NCI-H1048 (cell line): ENCODE data around the gene VIPR1.

Experiments used
- DNase-seq: peaks from one replicate; lab custom pipeline; 2025; lab: John Stamatoyannopoulos, UW

Gene VIPR1

DNA sequence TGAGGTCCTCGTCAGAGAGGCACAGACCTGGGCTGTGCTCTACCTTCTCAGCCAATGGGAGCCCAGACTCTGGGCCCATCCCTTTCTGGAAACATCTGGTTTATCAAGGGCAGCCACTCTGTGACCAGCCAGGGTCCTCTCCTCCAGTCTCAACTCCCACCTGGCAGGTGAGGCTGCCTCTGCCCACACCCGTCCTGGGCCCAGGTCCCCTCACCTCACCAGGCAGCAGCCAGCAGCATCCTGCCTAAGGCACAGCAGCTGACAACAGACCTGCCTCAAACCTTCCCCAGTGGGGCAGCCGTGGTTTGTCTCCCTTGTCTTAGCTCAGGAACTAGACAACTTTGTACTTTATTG lies 8.7 kb upstream of the VIPR1 start:
- DNase-seq = no peak

DNA sequence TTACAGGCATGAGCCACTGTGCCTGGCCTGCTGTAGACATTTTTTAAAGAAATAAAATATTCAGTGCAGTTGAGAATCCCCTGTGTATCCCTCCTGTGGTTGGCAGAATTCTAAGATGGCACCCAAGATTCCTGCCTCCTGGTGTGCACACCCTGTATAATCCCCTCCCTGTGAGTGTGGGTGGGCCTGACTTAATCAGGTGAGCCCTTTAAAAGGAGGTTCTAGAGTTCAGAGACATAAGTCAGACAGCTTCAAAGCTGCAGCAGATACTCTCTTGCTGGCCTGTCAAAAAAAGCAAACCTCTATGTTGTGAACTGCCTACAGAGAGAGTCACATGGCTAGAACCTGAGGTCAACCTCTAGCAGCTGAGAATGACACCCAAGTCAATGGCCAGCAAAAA lies 7.0 kb upstream of the VIPR1 start:
- no peak for DNase-seq

DNA sequence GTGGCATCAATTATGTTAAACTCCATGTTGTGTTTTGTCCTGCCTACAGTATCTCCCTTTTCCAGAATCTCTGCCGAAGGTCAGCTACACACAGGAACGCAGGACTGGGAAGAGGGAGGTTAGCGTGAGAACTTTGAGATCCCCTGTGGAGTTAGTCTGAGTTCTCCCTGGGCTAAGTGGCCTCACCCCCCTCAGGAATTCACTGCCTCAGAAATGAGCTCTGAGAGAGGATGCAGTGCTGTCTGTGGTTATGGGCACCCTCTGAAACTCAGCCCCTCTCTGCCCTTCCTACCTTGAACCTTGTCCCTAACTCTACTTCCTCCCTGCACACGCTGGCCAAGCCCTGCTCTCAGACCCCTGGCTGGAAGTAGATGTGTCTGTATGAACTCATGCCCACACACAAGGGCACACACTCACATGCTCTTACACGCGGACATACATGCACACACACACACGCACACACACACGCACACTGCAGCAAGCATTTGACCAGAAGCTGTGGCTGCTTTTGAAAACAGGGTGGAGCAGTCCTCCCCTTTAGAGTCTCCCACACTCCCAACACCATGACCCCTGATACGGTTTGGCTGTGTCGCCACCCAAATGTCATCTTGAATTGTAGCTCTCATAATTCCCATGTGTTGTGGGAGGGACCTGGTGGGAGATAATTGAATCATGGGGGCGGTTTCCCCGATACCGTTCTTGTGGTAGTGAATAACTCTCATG lies 5.3 kb upstream of the VIPR1 start:
- no peak for DNase-seq

DNA sequence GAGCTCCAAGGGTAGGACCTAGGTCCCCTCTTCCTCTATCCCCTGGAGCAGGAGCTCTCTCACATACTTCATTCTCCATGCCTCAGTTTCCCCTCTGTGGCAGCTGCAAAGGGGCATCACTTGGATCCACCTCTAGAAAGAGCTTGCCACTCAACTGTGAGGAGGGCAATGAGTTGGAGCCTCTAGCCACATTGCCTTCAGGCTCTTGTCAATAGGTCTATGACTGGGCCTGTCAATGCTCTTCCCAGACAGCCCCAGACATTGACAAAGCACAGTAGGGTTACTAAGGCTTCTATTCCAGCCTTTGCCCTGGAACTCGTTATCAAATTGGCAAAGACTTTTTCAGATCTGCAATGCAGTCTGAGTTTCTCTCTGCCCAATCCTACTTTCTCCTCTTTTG lies 4.4 kb upstream of the VIPR1 start:
- no peak for DNase-seq

- no peak for DNase-seq
These were observed 3.5 kb upstream of the VIPR1 start for GRCh38 chr3:42498791-42499477.

DNA sequence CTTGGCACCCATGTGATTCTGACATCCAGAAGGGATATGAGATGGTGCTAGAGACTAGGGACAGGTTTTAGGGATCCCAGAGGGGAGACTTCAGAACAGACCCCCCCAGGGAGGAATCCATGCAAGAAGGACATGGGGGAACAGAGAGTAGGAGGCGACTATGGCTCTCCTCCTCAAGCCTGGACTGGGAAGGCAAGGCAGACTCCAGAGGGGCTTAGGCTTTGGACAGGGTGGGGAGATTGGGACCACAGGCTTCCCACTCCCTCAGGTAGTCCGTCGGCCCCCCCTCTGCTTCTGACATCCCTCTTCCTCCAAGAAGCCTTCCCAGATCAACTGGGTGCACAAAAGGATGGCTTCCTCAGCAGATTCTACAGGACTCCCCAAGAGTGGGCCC lies 3.0 kb upstream of the VIPR1 start:
- no peak for DNase-seq

DNA sequence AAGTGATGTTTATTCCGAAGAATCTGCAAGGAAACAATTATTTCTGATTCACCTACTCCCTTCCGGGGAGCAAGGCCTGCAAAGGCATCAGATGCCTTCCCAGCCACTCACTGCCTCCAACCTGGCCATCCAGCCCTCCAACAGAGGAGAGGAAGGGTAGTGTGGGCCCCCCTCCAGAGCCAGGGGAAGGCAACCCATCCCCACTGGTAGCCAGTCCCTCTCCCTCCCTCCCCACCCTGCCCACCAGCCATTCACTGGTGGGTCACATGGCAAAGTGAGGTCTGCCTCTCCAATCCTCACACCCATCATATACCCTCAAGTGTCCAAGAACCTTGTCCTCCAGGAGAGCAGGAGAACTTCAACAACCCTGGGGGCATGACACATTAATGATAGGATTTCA lies 2.4 kb upstream of the VIPR1 start:
- DNase-seq = no peak

DNA sequence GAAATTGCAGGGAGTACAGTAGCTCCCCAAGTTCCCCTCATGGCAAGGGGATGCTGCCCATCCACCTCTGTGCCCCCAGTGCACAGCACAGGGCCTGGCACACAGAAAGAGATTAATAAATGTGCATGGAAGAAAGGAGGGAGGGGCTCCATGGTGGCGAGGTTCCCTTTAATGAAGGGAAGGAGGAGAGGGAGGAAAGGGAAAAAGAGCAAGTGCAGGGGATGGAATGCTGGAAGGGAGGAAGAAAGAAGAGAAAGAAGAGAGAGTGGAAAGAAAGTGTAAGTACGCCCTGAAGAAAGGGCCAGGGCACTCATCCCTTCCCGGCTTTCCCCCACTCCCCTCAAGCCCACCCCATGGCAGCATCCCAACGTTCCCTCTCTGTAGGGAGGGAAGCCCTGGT lies 1.5 kb upstream of the VIPR1 start:
- DNase-seq = no peak

- no peak for DNase-seq
These were observed 1.1 kb upstream of the VIPR1 start for GRCh38 chr3:42501321-42501680.

DNA sequence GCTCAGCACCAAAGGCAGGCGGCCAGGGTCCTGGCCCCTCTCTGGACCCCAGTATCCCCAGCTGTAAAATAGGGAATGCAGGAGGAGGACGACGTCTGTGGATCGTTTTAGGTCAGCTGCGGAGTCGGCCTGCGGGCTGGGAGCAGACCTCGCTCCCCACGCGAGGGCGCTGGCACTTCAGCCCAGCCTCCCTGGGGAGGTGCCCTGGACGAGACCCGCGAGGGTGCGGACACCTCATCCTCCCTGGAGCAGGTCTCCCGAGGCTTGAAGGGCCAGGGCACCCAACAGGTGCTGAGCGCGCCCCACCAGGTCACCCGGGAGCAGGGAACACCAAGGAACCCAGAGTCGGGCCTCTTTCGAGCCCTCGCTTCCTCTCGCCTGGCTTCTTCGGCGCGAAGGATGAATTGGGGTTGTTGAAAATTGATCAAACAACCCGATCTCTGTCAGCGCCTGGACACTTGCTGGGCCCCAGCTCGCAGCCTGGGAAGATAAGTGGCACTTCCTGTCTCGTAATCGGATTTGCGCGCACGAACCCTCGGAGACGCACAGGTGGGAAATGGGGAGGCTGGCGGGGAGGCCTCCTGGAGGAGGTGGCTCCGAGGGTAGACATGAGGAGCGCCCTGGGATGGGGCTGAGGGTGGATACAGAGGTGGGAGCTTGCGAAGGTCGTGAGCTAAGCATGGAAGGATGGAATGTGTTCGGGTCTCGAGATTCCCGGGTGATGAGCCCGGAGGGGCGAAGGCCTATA lies 588 bp upstream of the VIPR1 start:
- DNase-seq = no peak

- no peak for DNase-seq
These were observed 945 bp downstream of the VIPR1 start for GRCh38 chr3:42503251-42503924.

- DNase-seq = no peak
These were observed 1.5 kb downstream of the VIPR1 start for GRCh38 chr3:42503957-42504333.

DNA sequence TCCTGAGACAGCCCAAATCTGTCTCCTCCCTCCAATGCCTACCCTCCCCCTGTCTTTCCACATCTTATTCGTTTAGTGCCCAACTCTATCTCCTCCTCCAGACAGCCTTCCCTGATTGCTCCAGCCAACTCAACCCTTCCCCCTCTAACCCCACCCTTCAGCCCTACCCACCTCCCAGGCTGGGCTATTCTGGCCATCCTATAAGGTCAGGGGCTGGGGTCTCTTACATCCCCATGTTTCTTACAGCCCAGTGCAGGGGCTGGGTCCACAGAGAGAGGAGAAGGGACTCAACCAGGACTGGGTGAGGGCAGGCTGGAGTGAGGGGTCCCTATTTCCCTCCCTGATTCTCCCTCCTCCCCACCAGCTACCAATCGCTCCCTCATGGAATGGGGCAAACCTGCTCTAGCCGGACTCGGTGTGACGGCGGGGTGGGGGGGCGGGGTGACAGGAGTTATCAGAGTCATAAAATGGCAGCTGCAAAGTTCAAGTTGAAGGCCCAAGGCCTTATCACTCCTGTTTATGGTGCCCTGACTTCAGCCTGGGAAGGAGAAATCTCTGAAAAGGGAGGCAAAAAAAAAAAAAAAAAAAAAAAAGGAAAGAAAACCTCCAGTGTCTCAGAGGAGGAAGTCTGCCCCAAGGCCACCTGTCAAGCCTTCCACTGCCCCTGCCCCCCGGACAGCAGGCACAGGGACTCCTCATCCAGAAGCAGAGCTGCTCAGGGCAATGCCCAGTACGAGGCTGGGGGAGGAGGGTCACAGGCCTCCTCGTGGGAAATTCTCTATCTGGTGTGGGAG lies 2.1 kb downstream of the VIPR1 start:
- no peak for DNase-seq

- DNase-seq = no peak
These were observed 2.8 kb downstream of the VIPR1 start for GRCh38 chr3:42505128-42505848.

DNA sequence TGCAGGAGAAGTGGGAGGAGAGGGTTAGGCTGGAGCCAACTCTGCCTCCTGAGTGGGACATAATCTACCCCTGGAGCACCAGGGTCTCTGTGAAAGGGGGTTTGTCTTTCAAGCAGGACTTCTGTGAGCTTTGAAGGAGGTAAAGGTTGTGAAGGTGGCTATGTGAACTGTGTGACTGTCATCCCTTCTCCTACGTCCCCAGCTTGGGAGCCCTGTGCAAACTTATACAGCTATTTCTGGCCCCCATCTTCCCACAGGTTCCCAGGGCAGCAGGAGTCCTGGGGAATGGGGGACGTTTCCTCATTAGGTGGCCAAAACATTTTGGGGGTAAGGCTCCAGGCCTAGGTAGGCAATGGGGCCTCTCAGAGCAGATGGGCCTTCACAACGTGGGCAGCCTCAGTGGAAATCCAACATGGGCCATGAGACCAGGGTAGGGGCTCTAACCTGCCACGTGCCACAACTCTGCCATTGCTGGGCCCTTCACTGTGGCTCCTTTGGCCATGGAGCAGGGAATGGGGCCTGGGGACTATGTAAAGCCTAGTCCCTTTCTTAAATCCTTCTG lies 3.5 kb downstream of the VIPR1 start:
- no peak for DNase-seq

DNA sequence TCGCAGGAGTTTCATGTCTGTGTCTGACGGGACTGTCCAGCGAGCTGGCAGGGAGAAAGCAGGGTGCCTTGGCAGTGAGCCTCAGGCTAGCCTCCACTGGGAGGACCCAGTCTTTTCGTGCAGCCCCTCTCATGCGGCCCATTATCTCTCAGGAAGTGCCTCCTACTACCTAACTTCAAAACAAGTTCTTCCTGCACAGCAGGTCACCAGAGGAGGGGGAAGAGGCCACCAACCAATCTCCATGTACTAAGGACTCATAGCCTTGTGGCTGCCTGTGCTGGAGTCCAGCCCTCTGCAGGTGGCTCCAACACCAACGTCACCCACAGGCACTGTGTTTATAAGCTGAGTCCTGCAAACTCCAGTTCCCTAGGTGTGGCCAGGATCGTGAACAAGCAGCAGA lies 4.8 kb downstream of the VIPR1 start:
- no peak for DNase-seq

- DNase-seq = no peak
These were observed 5.4 kb downstream of the VIPR1 start for GRCh38 chr3:42507761-42508335.

DNA sequence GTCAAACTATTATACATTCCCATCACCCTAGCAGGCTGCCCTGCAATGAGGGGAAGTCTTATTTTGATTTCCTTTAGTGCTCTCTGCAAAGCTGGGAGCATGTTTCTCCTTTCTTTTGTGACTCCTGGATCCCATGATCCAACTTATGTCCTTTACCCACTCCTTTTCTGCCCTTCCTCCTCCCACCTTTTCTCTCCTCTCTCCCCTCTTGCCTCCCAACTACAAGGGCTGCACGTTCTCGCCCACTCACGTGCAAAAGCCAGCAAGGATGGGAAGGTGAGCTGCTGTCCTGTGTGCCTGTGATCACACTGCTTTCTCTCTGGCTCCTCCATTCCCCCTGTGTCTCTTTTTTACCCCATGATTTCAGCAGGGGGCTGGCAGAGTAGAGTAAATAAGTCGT lies 6.1 kb downstream of the VIPR1 start:
- no peak for DNase-seq

DNA sequence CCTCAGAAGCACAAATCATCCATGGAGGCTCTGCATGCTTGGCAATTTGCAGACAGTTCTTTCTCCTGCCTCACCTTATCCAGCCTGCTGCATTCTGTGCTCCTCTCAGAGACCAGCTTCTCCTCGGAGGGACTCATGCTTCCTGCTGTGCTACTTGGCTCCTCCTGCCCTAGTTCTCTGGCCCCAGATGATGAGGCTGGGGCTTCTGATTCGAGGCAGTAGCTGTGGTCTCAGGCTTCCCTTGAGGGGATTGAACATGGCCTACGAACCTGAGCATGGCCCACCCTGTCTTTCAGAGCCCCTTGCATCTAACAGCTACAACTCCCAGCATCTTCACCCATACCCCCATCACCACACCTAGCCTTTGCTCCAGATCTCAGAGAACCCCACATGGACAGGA lies 6.7 kb downstream of the VIPR1 start:
- DNase-seq = no peak

DNA sequence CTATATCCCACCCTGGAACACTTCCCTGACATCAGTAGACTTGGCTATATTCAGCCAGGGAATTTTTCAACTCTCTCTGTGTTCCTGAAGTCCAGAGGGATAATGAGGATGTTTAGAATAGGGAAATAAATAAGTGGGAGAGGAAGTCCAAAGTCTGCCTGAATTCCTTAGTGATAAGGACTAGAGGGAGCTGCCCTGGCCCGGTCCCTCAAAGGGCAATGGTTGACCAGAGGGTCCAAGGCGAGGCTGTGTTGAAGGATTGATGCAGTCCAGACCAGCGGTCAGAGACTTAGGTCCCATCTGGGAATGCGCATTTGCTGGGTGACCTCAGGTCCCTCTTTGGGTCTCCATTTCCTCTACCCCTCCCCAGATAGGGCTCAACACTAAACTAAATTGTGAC lies 7.9 kb downstream of the VIPR1 start:
- no peak for DNase-seq

DNA sequence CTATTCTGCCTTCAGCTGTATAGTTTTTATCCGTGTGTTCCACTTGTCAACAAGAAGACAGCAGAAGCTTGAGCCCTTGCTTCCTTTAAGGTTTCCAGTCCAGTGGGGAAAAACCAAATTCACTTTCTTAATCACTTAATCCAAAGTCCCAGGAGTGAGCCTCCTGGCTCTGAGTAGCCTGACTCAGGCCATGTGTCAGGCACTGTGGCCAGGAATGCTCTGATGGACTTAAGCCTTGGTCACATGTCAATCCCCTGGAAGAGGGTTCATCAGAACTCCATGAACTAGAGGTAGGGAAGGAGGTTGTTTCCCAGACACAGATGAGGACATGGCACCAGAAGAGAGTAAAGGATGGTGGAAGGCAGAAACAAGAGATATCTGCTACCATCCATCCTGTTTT lies 8.8 kb downstream of the VIPR1 start:
- no peak for DNase-seq
